Gastrocnemius medialis (tissue), 4 donors: ENCODE measurements around the gene ATP11A.

Experiments
- POLR2A ChIP-seq, 2 donors: fragments of 450-650 bp; IDR thresholded peaks; one replicate each; pipeline ENCODE4 v1.6.1; 2017; ENCODE audit warnings: antibody characterized with exemption in 2 of 2, mild to moderate bottlenecking in 2 of 2, moderate library complexity in 2 of 2
- TF ChIP-seq, protein P1 (sequence below), 5 experiments: fragments of 450-650 bp in 3 of 5; fragments of 200-600 bp in 2 of 5; sonication (generic) in 2 of 5; IDR thresholded peaks in 4 of 5; conservative IDR thresholded peaks in 1 of 5; 1 replicate in 4 of 5; 2 replicates in 1 of 5; pipeline ENCODE4 v1.5.1; 2016 to 2019; ENCODE audit warnings: antibody characterized with exemption in 5 of 5, mild to moderate bottlenecking in 3 of 5, moderate library complexity in 3 of 5

DNA sequence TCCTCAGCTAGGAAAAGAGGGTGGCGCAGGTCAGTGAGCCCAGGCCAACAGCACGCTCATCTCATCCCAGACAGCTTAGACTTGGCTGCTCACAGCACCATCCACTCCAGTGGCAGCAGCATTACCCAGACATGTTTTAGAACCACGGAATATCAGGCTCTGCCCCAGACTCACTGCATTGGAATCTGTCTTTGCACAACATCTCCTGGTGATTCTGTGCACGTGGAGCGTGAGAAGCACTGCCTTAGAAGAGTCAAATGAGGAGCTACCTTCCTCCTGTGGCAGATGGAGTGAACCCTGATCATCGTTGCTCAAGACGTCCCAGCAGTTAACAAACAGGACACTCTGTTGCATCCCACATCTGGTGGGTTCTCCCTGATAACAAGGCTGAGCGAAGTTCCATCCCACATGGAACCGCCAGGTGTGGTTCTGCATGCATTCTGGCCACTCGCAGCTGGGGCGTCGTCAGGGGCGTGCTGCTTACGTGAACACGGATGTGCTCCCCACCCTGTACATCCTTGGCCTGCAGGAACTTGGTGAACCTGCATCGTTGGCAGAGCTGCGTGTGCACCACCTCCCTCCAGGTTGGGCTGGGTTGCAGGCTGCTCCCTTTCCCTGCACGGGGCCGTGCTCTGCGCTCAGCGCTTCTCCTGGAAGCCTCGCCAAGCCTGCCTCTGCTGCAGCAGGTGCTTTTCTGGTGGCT is 25.2 kb upstream of the ATP11A start:
- TF ChIP-seq, protein P1, sequence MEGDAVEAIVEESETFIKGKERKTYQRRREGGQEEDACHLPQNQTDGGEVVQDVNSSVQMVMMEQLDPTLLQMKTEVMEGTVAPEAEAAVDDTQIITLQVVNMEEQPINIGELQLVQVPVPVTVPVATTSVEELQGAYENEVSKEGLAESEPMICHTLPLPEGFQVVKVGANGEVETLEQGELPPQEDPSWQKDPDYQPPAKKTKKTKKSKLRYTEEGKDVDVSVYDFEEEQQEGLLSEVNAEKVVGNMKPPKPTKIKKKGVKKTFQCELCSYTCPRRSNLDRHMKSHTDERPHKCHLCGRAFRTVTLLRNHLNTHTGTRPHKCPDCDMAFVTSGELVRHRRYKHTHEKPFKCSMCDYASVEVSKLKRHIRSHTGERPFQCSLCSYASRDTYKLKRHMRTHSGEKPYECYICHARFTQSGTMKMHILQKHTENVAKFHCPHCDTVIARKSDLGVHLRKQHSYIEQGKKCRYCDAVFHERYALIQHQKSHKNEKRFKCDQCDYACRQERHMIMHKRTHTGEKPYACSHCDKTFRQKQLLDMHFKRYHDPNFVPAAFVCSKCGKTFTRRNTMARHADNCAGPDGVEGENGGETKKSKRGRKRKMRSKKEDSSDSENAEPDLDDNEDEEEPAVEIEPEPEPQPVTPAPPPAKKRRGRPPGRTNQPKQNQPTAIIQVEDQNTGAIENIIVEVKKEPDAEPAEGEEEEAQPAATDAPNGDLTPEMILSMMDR (IDR thresholded peaks at IDR 0.05 in 4 of 5, conservative IDR thresholded peaks at IDR 0.05 in 1 of 5): no peak
- TF ChIP-seq POLR2A (IDR thresholded peaks at IDR 0.05): no peak
